ENCODE results near the gene HS2ST1.
"Not testable (repeated sequence)": the region's sequence is repeated elsewhere in the genome, so short reads cannot be mapped to it uniquely, and the experiment has no call there.

Gene HS2ST1

DNA sequence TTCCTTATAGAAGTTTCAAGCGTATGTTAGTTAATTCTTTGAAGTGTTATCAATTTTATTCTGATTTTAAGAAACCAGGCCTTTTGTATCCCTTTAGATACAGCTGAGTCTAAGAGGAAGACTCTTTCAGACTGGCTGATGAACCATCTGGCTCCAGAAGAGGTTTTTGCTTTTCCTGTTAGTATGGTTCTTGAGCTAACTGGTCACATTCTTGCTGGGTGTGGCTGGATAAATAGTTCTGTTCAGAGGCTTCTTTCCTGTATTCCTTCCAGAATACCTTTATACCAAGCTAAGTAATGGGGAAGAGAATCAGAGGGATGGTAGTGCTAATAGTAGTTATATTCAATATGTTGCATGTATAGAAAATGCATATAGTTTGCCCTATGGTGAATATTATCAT, 12.4 kb downstream of the HS2ST1 start:
- DNase-seq: no peak

DNA sequence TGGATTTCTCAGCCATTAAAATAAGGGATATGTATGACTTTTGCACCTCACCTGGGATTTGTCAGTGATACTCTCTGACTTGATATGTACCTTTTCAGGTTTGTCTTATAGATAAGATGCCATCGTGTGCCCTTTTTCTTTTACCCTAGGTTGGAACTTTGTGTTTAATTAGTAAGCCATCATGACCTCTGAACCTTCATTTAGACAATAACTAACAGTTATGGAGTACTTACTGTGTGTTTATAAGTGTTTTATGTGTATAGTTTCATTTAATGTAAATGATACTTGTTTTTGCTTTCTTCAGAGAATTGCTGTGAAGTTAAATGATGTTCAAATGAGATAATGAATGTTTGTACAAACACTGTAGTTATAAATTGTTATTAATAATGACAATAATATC, 14.4 kb downstream of the HS2ST1 start:
- no peak for DNase-seq

- no peak for DNase-seq
These were observed 18.6 kb downstream of the HS2ST1 start for GRCh38 chr1:86933051-86933450.

DNA sequence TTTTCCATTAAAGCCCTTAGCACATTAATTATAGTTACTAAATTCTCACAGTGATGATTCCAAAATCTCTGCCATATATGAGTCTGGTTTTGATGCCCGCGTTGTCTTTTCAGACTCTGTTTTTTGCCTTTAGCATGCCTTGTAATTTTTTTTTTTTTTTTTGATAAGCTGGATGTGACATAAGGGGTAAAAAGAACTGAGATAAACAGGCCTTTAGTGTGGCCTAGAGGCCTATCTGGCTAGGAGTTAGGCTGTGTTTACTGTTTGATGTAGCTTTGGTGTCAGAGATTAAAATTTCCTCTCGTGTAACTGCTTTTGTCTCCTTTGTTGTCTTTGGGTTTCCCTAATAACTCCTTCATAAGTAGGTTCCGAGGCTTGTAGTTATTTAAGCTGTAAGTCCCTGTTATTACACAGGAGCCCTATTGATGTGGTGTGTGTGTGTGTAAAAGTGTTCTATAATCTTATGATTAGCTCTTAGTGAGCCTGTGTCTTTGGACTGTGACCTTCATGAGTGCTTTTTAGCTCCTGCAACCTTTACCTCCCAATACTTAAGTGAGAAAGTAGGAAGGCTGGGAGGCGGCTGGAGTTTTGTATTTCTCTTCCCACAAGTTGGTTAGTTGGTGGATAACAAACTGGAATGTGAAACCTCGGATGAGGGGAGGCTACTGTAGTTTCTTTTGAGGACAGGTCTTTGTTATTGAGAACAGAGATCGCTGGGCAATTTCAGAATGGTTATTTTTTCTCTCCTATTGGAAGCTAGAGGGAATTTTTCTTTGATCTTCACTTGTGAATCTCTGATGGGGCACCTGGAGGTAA, 19.3 kb downstream of the HS2ST1 start:
- DNase-seq: no peak

GRCh38 chr1:86938450-86938849, 24.0 kb downstream of the HS2ST1 start:
- no peak for DNase-seq

DNA sequence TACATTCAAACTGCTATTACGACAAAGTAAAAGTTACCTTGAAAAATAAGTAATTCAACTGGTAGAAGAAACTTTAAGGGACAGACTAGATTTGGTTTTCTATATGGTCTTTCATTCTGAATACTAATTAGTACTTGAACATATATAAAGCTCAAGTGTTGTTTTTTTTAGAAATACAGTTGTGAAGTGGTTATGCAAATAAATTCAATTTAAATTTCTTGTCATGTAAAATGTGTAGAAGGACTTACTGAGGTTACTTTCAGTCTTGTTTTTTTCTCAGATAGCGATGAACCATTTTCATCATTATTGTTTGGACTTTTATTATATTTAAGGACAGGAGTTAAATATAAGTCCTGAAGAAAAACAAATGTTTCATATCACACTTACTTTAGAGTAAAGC, 24.4 kb downstream of the HS2ST1 start:
- DNase-seq: no peak

DNA sequence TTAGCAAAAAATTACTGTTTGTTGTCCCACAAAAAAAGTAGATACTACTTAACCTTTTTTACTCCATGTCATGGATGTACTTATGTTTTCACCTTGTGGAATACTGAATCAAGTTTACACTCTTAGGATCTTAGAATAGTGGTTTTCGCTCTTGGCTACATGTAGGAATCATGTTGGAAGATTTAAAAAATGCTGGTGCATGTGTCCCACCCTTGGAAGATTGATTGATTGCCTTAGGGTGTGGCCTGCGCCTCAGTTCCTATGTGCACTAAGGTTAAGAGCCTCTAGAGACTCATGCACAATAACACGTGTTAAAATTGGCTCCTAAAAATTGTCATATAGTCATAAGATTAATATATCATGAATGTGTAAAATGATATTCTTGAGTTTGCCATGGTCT, 25.0 kb downstream of the HS2ST1 start:
- DNase-seq: no peak

- no peak for DNase-seq
These were observed 26.2 kb downstream of the HS2ST1 start for GRCh38 chr1:86940599-86940998.

DNA sequence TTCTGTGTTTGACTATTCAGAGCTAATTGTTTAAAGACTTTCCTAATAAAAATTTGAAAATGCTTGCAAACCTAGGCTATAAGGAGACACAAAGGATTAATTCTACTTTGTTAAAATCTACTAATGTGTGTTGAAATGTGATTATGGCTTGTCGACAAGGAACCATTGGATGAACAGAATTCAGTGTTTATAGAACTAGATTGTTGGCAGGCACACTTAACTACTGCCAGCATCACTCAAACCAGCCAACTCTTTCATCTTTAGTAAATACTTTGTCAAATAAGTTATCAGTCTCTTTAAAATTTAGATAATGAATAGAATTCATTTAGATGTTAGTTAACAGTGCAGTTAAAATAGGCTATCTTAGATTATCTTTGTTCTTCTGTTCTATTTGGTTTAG, 27.6 kb downstream of the HS2ST1 start:
- DNase-seq: no peak

- no peak for DNase-seq
These were observed 28.3 kb downstream of the HS2ST1 start for GRCh38 chr1:86942743-86943142.

GRCh38 chr1:86948212-86948611, 33.8 kb downstream of the HS2ST1 start:
- no peak for DNase-seq

GRCh38 chr1:86950712-86951419, 36.4 kb downstream of the HS2ST1 start:
- DNase-seq: no peak

GRCh38 chr1:86951430-86951829, 37.0 kb downstream of the HS2ST1 start:
- no peak for DNase-seq

- no peak for DNase-seq
These were observed 38.7 kb downstream of the HS2ST1 start for GRCh38 chr1:86953167-86953566.

DNA sequence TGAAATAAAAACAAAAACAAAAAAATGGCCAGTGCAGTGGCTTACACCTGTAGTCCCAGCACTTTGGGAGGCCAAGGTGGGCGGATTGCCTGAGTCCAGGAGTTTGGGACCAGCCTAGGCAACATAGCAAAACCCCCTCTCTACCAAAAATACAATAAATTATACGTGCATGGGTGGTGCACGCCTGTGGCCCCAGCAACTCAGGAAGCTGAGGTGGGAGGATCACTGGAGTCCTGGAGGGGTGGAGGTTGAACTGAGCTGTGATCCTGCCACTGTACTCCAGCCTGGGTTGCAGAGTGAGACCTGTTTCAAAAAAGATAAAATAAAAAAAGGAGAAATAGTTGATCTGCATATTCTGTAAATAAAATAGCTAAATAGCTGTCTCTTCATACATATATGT, 41.2 kb downstream of the HS2ST1 start:
- no peak for DNase-seq

DNA sequence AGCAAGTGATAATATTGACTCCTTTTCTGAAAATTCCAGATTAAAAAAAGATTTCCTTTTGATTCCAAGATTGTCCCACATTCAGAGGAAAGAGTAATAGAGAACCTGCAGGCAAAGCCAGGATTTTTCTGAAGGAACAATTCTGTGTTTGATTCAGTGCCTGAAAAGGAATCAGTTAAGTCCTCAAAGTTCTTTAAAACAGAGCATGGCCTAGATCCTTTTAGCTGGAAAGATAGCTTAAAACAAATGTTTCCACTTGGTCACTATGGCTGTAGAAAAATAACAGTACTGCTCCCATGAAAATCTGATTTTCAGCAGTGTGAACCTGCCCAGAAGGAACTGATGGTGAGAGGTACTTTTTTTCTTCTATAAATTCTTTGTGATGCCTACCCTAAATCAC, 41.8 kb downstream of the HS2ST1 start:
- no peak for DNase-seq

GRCh38 chr1:86957221-86957620, 42.8 kb downstream of the HS2ST1 start:
- no peak for DNase-seq

DNA sequence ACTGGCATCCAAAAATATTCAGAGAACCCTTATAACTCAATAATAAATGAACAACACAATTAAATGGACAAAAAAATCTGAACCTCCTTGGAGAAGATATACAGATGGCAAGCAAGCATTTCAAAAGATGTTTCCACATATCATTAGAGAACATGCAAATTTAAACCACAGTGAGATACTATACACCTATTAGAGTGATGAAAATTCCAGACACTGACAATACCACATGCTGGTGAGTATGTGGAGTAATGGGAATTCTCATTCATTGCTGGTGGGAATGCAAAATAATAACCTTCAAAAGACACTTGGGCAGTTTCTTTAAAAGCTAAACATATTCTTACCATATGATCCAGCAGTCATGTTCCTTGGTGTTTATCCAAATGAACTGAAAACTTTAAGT, 46.1 kb downstream of the HS2ST1 start:
- DNase-seq: no peak

DNA sequence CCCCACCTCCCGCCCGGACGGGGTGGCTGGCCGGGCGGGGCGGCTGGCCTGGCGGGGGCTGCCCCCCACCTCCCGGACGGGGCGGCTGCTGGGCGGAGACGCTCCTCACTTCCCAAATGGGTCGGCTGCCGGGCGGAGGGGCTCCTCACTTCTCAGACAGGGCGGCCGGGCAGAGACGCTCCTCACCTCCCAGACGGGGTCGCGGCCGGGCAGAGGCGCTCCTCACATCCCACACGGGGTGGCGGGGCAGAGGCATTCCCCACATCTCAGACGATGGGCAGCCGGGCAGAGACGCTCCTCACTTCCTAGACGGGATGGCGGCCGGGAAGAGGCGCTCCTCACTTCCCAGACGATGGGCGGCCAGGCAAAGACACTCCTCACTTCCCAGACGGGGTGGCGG, 49.4 kb downstream of the HS2ST1 start:
- DNase-seq: not testable (repeated sequence)

DNA sequence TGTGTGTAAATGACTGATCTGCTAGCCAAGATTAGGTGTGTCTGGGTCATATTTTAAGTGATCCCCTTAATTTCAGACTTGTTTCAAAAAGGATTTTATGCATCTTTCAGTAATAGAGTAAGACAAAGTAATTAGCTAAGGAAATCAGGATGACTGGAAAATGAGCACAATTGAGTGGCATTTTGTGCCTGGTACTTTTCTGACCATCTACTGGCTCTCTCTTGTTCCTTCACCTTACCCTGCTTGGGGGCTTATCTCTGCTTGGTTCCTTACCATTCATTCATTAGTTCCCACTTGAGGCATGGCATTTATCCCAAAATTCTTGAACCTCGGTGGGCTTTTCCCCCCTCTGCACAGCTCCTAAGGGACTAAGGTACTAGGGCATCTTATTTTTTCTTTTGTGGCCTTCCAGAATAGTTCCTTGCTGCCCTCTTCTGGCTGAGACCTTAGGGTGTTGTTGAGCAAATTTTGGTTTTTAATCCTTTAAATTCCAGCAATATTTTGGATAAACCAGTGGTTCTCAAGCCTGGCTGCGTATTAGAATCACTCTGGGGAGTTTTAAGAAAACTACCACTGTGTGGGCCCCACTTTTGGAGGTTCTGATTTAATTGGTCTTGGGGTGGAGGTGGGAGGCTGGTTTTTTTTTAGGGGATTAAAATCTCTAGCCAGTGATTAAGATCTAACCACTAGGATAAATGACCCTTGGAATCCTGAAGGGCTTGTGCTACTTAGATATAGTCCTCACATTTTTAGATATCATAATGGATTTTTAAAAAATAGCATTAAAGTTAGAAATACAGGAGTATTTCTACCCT, 50.8 kb downstream of the HS2ST1 start:
- peak; percentile 0 for DNase-seq

GRCh38 chr1:86965827-86966182, 51.4 kb downstream of the HS2ST1 start:
- no peak for DNase-seq

DNA sequence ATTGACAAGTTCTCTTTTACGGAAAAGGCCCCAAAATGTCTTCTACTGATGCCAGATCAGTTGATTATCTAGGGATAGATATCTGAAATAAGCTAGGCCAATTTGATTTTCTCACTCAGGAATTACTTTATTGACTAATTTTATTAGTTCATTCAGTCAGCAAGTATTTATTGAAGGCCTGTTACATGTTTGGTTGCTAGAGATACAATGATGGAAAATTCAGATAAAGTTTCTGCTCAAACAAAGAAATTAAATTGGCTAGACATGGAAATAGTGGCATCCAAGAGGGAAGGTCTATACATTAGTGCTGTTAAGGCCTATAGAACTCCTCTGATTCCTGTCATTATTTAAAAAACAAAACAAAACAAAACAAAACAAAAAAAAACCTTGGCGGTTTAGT, 56.5 kb downstream of the HS2ST1 start:
- DNase-seq: no peak

DNA sequence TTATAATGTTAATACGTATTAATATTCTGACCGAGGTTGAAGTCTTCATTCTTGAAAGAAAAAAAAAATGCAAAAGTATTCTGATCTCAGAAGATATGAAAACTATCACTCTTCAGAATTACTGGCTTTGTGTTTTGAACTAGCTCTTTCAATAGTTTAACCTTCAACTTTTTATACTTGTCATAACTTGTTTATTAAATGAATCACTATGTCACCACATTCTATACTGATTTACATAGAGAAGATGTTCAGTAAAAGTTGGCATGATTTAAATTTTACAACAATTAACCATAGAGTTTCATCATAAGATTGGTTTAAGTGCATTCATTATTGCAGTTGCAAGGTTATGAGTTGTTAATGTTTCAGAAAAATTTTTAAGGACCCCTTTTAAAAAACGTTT, 57.3 kb downstream of the HS2ST1 start:
- no peak for DNase-seq

- DNase-seq: peak; percentile 14
These were observed 57.8 kb downstream of the HS2ST1 start for GRCh38 chr1:86972262-86972661.

All from NCI-H1092 (cell line).